SK-N-SH treated with all-trans-retinoic acid at 6 μM for 48 hours (cell line): ENCODE data around the gene INPP5E.

Experiments
- ATAC-seq: fragments of 200-7000 bp; cut with Tn5 transposase; 3 replicates; pipeline ENCODE4 v1.9.1; 2020; ENCODE audit warnings: mild to moderate bottlenecking, moderate library complexity
- ARNTL ChIP-seq: fragments of 450-650 bp; formaldehyde crosslinking; IDR thresholded peaks from 2 replicates; pipeline ENCODE4 v1.5.0; 2020; ENCODE audit warnings: low read depth, mild to moderate bottlenecking, moderate library complexity, borderline replicate concordance
- BACH2 ChIP-seq: fragments of 250-450 bp; sonication (Bioruptor Pico); IDR thresholded peaks from 2 replicates; pipeline ENCODE4 v1.9.0; 2021; ENCODE audit warnings: mild to moderate bottlenecking, borderline replicate concordance
- CREB5 ChIP-seq: fragments of 250-450 bp; sonication (Bioruptor Pico); IDR thresholded peaks from 2 replicates; pipeline ENCODE4 v1.5.1; 2020; ENCODE audit warnings: low read depth, mild to moderate bottlenecking, moderate library complexity
- CSDC2 ChIP-seq: fragments of 250-450 bp; sonication (Bioruptor Pico); IDR thresholded peaks from 2 replicates; pipeline ENCODE4 v1.5.0; 2020; ENCODE audit warnings: mild to moderate bottlenecking, moderate library complexity
- ESRRG ChIP-seq: fragments of 250-450 bp; sonication (Bioruptor Pico); IDR thresholded peaks from 2 replicates; pipeline ENCODE4 v1.6.1; 2021; ENCODE audit warnings: mild to moderate bottlenecking
- ISL1 ChIP-seq: fragments of 250-450 bp; sonication (Bioruptor Pico); IDR thresholded peaks from 2 replicates; pipeline ENCODE4 v2.1.2; 2022; ENCODE audit warnings: mild to moderate bottlenecking, moderate library complexity
- OSR1 ChIP-seq: fragments of 250-450 bp; sonication (Bioruptor Pico); IDR thresholded peaks from 2 replicates; pipeline ENCODE4 v1.8.0; 2022; ENCODE audit warnings: moderate library complexity, mild to moderate bottlenecking, inconsistent platforms
- PPARA ChIP-seq: fragments of 250-450 bp; sonication (Bioruptor Pico); IDR thresholded peaks from 2 replicates; pipeline ENCODE4 v1.5.0; 2020; ENCODE audit warnings: mild to moderate bottlenecking, borderline replicate concordance
- RARB ChIP-seq: fragments of 250-450 bp; sonication (Bioruptor Pico); IDR thresholded peaks from 2 replicates; pipeline ENCODE4 v1.8.0; 2021; ENCODE audit warnings: mild to moderate bottlenecking, moderate library complexity
- SNAI2 ChIP-seq: fragments of 250-450 bp; sonication (Bioruptor Pico); IDR thresholded peaks from 2 replicates; pipeline ENCODE4 v1.5.0; 2020; ENCODE audit warnings: mild to moderate bottlenecking, moderate library complexity
- TOX ChIP-seq: fragments of 250-450 bp; sonication (Bioruptor Pico); IDR thresholded peaks from 2 replicates; pipeline ENCODE4 v1.8.0; 2021; ENCODE audit warnings: mild to moderate bottlenecking, moderate library complexity, borderline replicate concordance
- ZFP3 ChIP-seq: fragments of 250-450 bp; sonication (Bioruptor Pico); IDR thresholded peaks from 2 replicates; pipeline ENCODE4 v1.5.0; 2020; ENCODE audit warnings: mild to moderate bottlenecking, moderate library complexity
- ZFP30 ChIP-seq: fragments of 450-650 bp; formaldehyde crosslinking; IDR thresholded peaks from 2 replicates; pipeline ENCODE4 v1.5.0; 2022; ENCODE audit warnings: mild to moderate bottlenecking, moderate library complexity
- ZNF565 ChIP-seq: fragments of 450-650 bp; formaldehyde crosslinking; conservative IDR thresholded peaks from 2 replicates; pipeline ENCODE4 v1.5.0; 2020; ENCODE audit warnings: low read depth, mild to moderate bottlenecking, moderate library complexity
- ZNF70 ChIP-seq: fragments of 450-650 bp; formaldehyde crosslinking; IDR thresholded peaks from 2 replicates; pipeline ENCODE4 v1.5.0; 2020; ENCODE audit warnings: mild to moderate bottlenecking, moderate library complexity
- ZNF8 ChIP-seq: fragments of 450-650 bp; formaldehyde crosslinking; IDR thresholded peaks from 2 replicates; pipeline ENCODE4 v1.5.0; 2020; ENCODE audit warnings: mild to moderate bottlenecking, moderate library complexity
- TF ChIP-seq, protein P1 (sequence below): fragments of 250-450 bp; sonication (Bioruptor Pico); IDR thresholded peaks from 2 replicates; pipeline ENCODE4 v1.8.0; 2020; ENCODE audit warnings: mild to moderate bottlenecking, moderate library complexity, borderline replicate concordance
- TF ChIP-seq, protein P2 (sequence below): fragments of 250-450 bp; sonication (Bioruptor Pico); IDR thresholded peaks from 2 replicates; pipeline ENCODE4 v1.5.0; 2020; ENCODE audit warnings: mild to moderate bottlenecking, moderate library complexity
- TF ChIP-seq, protein P3 (sequence below): fragments of 250-450 bp; sonication (Bioruptor Pico); IDR thresholded peaks from 2 replicates; pipeline ENCODE4 v1.5.1; 2021; ENCODE audit warnings: mild to moderate bottlenecking, moderate library complexity
- TF ChIP-seq, protein P4 (sequence below): fragments of 250-450 bp; sonication (Bioruptor Pico); IDR thresholded peaks from 2 replicates; pipeline ENCODE4 v1.8.0; 2021; ENCODE audit warnings: low read depth, mild to moderate bottlenecking, moderate library complexity, borderline replicate concordance

Gene INPP5E

DNA sequence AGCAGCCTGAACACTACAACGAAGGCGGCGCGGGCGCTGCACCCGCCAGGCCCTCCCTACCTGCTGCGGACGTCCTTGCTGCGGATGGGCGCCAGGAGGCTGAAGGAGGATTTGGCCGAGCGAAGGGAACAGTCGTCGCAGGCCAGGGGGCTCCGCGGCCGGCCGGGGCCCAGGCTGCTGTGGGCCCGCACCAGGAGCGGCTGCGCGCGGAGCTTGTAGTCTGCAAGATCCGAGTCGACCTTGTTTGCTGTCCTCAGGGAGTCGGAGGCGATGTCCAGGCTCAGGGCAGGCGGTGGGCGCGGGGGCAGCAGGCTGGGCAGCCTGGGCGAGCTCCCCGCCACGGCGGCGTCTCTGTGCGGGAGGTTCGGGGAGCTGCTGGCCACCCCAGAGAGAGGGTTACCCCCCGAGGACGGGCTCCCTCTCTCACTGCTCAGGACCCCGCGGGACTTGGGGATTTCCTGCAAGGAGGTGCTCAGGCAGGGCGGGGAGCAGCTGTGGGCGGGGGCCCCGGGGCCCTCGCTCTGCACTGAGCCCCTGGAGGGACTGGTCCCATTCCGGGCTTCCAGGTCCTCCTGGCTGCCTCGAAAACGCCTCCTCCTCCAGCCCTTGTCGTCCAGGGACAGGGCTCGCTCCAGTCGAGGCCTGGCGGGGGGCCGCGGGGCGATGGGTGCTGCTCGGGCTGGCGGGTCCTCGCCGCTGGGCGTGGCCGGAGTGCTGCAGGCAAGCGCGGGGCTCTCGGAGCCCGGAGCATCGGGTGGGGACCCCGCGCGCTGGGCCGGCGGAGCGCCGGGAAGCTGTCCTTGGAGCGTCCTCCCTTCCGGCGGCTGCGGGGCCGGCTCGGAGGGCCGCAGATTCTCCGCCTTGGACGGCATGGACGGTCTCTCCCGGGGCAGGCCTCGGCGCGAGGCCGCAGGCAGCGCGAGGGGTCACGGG lies 831 bp downstream of the INPP5E start (continued):
- no peak for TF ChIP-seq RARB
- no peak for TF ChIP-seq TOX (CRISPR knock-in tag)
- no peak for TF ChIP-seq ZFP3 (CRISPR knock-in tag)

GRCh38 chr9:136437839-136438547 lies 1.7 kb downstream of the INPP5E start:
- no peak for TF ChIP-seq ARNTL
- no peak for ATAC-seq

GRCh38 chr9:136437430-136437829 lies 2.2 kb downstream of the INPP5E start:
- no peak for ATAC-seq
- TF ChIP-seq ZNF70 (CRISPR knock-in tag) (no peak), OSR1 (CRISPR knock-in tag) (no peak), BACH2 (CRISPR knock-in tag) (no peak), PPARA (no peak), TOX (CRISPR knock-in tag) (no peak), ZFP30 (CRISPR knock-in tag) (no peak), CREB5 (CRISPR knock-in tag) (no peak), CSDC2 (CRISPR knock-in tag) (no peak), SNAI2 (no peak), ZNF565 (no peak), ESRRG (CRISPR knock-in tag) (no peak), ZNF8 (CRISPR knock-in tag) (no peak), ISL1 (CRISPR knock-in tag) (no peak)
- TF ChIP-seq, protein P1, sequence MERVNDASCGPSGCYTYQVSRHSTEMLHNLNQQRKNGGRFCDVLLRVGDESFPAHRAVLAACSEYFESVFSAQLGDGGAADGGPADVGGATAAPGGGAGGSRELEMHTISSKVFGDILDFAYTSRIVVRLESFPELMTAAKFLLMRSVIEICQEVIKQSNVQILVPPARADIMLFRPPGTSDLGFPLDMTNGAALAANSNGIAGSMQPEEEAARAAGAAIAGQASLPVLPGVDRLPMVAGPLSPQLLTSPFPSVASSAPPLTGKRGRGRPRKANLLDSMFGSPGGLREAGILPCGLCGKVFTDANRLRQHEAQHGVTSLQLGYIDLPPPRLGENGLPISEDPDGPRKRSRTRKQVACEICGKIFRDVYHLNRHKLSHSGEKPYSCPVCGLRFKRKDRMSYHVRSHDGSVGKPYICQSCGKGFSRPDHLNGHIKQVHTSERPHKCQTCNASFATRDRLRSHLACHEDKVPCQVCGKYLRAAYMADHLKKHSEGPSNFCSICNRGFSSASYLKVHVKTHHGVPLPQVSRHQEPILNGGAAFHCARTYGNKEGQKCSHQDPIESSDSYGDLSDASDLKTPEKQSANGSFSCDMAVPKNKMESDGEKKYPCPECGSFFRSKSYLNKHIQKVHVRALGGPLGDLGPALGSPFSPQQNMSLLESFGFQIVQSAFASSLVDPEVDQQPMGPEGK (CRISPR knock-in tag): no peak
- TF ChIP-seq, protein P2, sequence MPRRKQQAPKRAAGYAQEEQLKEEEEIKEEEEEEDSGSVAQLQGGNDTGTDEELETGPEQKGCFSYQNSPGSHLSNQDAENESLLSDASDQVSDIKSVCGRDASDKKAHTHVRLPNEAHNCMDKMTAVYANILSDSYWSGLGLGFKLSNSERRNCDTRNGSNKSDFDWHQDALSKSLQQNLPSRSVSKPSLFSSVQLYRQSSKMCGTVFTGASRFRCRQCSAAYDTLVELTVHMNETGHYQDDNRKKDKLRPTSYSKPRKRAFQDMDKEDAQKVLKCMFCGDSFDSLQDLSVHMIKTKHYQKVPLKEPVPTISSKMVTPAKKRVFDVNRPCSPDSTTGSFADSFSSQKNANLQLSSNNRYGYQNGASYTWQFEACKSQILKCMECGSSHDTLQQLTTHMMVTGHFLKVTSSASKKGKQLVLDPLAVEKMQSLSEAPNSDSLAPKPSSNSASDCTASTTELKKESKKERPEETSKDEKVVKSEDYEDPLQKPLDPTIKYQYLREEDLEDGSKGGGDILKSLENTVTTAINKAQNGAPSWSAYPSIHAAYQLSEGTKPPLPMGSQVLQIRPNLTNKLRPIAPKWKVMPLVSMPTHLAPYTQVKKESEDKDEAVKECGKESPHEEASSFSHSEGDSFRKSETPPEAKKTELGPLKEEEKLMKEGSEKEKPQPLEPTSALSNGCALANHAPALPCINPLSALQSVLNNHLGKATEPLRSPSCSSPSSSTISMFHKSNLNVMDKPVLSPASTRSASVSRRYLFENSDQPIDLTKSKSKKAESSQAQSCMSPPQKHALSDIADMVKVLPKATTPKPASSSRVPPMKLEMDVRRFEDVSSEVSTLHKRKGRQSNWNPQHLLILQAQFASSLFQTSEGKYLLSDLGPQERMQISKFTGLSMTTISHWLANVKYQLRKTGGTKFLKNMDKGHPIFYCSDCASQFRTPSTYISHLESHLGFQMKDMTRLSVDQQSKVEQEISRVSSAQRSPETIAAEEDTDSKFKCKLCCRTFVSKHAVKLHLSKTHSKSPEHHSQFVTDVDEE (CRISPR knock-in tag): no peak
- TF ChIP-seq, protein P3, sequence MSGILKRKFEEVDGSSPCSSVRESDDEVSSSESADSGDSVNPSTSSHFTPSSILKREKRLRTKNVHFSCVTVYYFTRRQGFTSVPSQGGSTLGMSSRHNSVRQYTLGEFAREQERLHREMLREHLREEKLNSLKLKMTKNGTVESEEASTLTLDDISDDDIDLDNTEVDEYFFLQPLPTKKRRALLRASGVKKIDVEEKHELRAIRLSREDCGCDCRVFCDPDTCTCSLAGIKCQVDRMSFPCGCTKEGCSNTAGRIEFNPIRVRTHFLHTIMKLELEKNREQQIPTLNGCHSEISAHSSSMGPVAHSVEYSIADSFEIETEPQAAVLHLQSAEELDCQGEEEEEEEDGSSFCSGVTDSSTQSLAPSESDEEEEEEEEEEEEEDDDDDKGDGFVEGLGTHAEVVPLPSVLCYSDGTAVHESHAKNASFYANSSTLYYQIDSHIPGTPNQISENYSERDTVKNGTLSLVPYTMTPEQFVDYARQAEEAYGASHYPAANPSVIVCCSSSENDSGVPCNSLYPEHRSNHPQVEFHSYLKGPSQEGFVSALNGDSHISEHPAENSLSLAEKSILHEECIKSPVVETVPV (CRISPR knock-in tag): no peak
- TF ChIP-seq, protein P4, sequence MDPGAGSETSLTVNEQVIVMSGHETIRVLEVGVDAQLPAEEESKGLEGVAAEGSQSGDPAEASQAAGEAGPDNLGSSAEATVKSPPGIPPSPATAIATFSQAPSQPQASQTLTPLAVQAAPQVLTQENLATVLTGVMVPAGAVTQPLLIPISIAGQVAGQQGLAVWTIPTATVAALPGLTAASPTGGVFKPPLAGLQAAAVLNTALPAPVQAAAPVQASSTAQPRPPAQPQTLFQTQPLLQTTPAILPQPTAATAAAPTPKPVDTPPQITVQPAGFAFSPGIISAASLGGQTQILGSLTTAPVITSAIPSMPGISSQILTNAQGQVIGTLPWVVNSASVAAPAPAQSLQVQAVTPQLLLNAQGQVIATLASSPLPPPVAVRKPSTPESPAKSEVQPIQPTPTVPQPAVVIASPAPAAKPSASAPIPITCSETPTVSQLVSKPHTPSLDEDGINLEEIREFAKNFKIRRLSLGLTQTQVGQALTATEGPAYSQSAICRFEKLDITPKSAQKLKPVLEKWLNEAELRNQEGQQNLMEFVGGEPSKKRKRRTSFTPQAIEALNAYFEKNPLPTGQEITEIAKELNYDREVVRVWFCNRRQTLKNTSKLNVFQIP: no peak
